HCT116 (cell line): ENCODE data around the gene LHX3. TPM values are rescaled to one million over a fixed set of nuclear protein-coding genes. Genes with fewer than 3 reads are reported as not detected.

ENCODE experiments used
- ATAC-seq: fragments of 200-7000 bp; cut with Tn5 transposase; 2 replicates; pipeline ENCODE4 v1.9.1; 2020; ENCODE audit warnings: mild to moderate bottlenecking, moderate library complexity
- BruUV-seq: library from RNA; stranded (reverse); fragments of 400-500 nt; replicated peaks from 2 replicates; lab custom pipeline; 2021; lab: Mats Ljungman, UMichigan
- CTCF ChIA-PET: fragments of 300-600 bp; sonication (Branson Sonifier 250); formaldehyde crosslinking; loops from one replicate; lab custom pipeline; 2021; ENCODE audit warnings: antibody characterized with exemption; lab: Charles Lee
- POLR2A ChIA-PET: fragments of 300-600, 350-600 bp; sonication (Branson Sonifier 250); formaldehyde crosslinking; loops from one replicate; lab custom pipeline; 2021; ENCODE audit warnings: antibody characterized with exemption; lab: Charles Lee
- RAD21 ChIA-PET, 2 experiments: fragments of 300-600 bp; sonication (Branson Sonifier 250); formaldehyde crosslinking; loops; one replicate each; lab custom pipeline; 2023; ENCODE audit warnings: low total read pairs in 2 of 2; ENCODE audit not compliant: uncharacterized antibody in 2 of 2, unreplicated experiment in 2 of 2, low non-redundant PET in 1 of 2; lab: Charles Lee
- DNase-seq: peaks from one replicate; pipeline ENCODE4 v3.0.0-alpha.2; 2010; ENCODE audit warnings: low read depth, low spot score
- H2AFZ ChIP-seq: fragments of 200-600 bp; shearing (Covaris generic), sonication (generic); 2 replicates; pipeline ENCODE4 v1.6.1; 2017; ENCODE audit warnings: low read depth, mixed run types, mixed read lengths, antibody characterized with exemption, low read length; ENCODE audit not compliant: poor library complexity, severe bottlenecking
- H3K27ac ChIP-seq: 2 replicates; pipeline ENCODE4 v1.5.1; 2012; ENCODE audit warnings: low read depth, low read length
- H3K27me3 ChIP-seq: fragments of 200-600 bp; sonication (generic); 2 replicates; pipeline ENCODE4 v1.6.1; 2016; ENCODE audit warnings: mixed run types, low read length, mixed read lengths; ENCODE audit not compliant: insufficient read depth
- H3K36me3 ChIP-seq, 2 experiments: fragments of 200-500 bp in 1 of 2; fragments of 200-600 bp in 1 of 2; sonication (Bioruptor generic) in 1 of 2; sonication (generic) in 1 of 2; 2 replicates each; pipeline versions ENCODE4 v1.5.1 to v1.6.1; 2014 to 2016; ENCODE audit warnings: low read length in 2 of 2, inconsistent platforms in 1 of 2, mixed read lengths in 1 of 2, mixed run types in 1 of 2; ENCODE audit not compliant: insufficient read depth in 2 of 2, control insufficient read depth in 1 of 2
- H3K4me1 ChIP-seq, 2 experiments: fragments of 200-600 bp in 1 of 2; sonication (generic) in 1 of 2; 2 replicates each; pipeline versions ENCODE4 v1.5.1 to v1.6.1; 2012 to 2017; ENCODE audit warnings: low read length in 2 of 2, inconsistent platforms in 1 of 2, mild to moderate bottlenecking in 1 of 2, mixed read lengths in 1 of 2, mixed run types in 1 of 2, moderate library complexity in 1 of 2; ENCODE audit not compliant: insufficient read depth in 2 of 2, control insufficient read depth in 1 of 2
- H3K4me2 ChIP-seq: fragments of 200-600 bp; sonication (generic); 2 replicates; pipeline ENCODE4 v1.6.1; 2017; ENCODE audit warnings: mixed run types, low read length, mixed read lengths
- H3K4me3 ChIP-seq, 2 experiments: fragments of 200-600 bp in 1 of 2; sonication (generic) in 1 of 2; replicated peaks in 1 of 2; 2 replicates each; pipeline ENCODE4 v1.5.1; 2011 to 2016; ENCODE audit warnings: low read length in 2 of 2, control low read depth in 1 of 2, low read depth in 1 of 2, mild to moderate bottlenecking in 1 of 2, mixed read lengths in 1 of 2, mixed run types in 1 of 2
- H3K79me2 ChIP-seq: fragments of 200-600 bp; sonication (generic); 2 replicates; pipeline ENCODE4 v1.6.1; 2017; ENCODE audit warnings: mild to moderate bottlenecking, mixed run types, low read length, moderate library complexity, mixed read lengths; ENCODE audit not compliant: insufficient read depth
- H3K9ac ChIP-seq: fragments of 200-600 bp; sonication (generic); 2 replicates; pipeline ENCODE4 v1.6.1; 2016; ENCODE audit warnings: low read length, mixed read lengths
- H3K9me2 ChIP-seq: fragments of 200-600 bp; sonication (generic), shearing (Covaris generic); 2 replicates; pipeline ENCODE4 v1.6.1; 2017; ENCODE audit warnings: mixed run types, mild to moderate bottlenecking, moderate library complexity; ENCODE audit not compliant: insufficient read depth
- H3K9me3 ChIP-seq, 2 experiments: fragments of 200-500 bp in 1 of 2; fragments of 200-600 bp in 1 of 2; sonication (Bioruptor generic) in 1 of 2; sonication (generic) in 1 of 2; 2 replicates each; pipeline ENCODE4 v1.6.1; 2014 to 2017; ENCODE audit warnings: low read length in 2 of 2, mixed read lengths in 2 of 2, inconsistent platforms in 1 of 2, low read depth in 1 of 2, mild to moderate bottlenecking in 1 of 2, mixed run types in 1 of 2, moderate library complexity in 1 of 2; ENCODE audit not compliant: control insufficient read depth in 1 of 2, insufficient read depth in 1 of 2
- H4K20me1 ChIP-seq: fragments of 200-600 bp; sonication (generic), shearing (Covaris generic); 2 replicates; pipeline ENCODE4 v1.6.1; 2017; ENCODE audit warnings: mixed run types, mild to moderate bottlenecking, moderate library complexity; ENCODE audit not compliant: insufficient read depth
- ATF3 ChIP-seq: IDR thresholded peaks from 2 replicates; pipeline ENCODE4 v1.6.1; 2012
- CBX3 ChIP-seq: IDR thresholded peaks from 2 replicates; pipeline ENCODE4 v1.6.1; 2012; ENCODE audit warnings: low read depth
- EGR1 ChIP-seq: IDR thresholded peaks from 2 replicates; pipeline ENCODE4 v1.6.1; 2012; ENCODE audit warnings: low read depth
- ELF1 ChIP-seq: IDR thresholded peaks from 2 replicates; pipeline ENCODE4 v1.6.1; 2012; ENCODE audit warnings: low read depth, borderline replicate concordance
- FOSL1 ChIP-seq: IDR thresholded peaks from 2 replicates; pipeline ENCODE4 v1.6.1; 2012; ENCODE audit warnings: low read depth
- JUND ChIP-seq: IDR thresholded peaks from 2 replicates; pipeline ENCODE4 v1.6.1; 2012
- POLR2A ChIP-seq: IDR thresholded peaks from 2 replicates; pipeline ENCODE4 v1.7.0; 2011; ENCODE audit warnings: borderline replicate concordance; ENCODE audit not compliant: insufficient read depth, insufficient read length; ENCODE audit errors: extremely low read depth
- POLR2AphosphoS5 ChIP-seq: IDR thresholded peaks from 2 replicates; pipeline ENCODE4 v1.6.1; 2011; ENCODE audit warnings: mild to moderate bottlenecking, low read depth, low read length, moderate library complexity
- REST ChIP-seq: IDR thresholded peaks from 2 replicates; pipeline ENCODE4 v1.6.1; 2012; ENCODE audit warnings: low read depth
- TCF7L2 ChIP-seq: IDR thresholded peaks from 2 replicates; pipeline ENCODE4 v1.7.0; 2011; ENCODE audit warnings: borderline replicate concordance, inconsistent platforms; ENCODE audit not compliant: insufficient read depth, insufficient read length; ENCODE audit errors: extremely low read depth
- YY1 ChIP-seq: IDR thresholded peaks from 2 replicates; pipeline ENCODE4 v1.6.1; 2011; ENCODE audit warnings: low read length, low read depth, moderate library complexity, mild to moderate bottlenecking; ENCODE audit not compliant: insufficient replicate concordance; ENCODE audit errors: extremely low read depth
- ZBTB33 ChIP-seq: IDR thresholded peaks from 2 replicates; pipeline ENCODE4 v1.6.1; 2011; ENCODE audit warnings: mild to moderate bottlenecking, low read length, moderate library complexity; ENCODE audit not compliant: insufficient replicate concordance; ENCODE audit errors: extremely low read depth
- ZNF274 ChIP-seq: fragments of 200-500 bp; sonication (Bioruptor generic); IDR thresholded peaks from 2 replicates; pipeline ENCODE4 v1.6.1; 2014; ENCODE audit warnings: mild to moderate bottlenecking, low read depth, low read length, inconsistent platforms
- intact Hi-C: fragments of 100-400 bp; cut with micrococcal nuclease; formaldehyde crosslinking; loops from 2 replicates; pipeline ENCODE4 v1.10.0; 2022
- total RNA-seq: library from RNA; stranded (reverse); gene quantifications from one replicate; pipeline ENCODE4 v1.2.1, GENCODE V29; 2021; ENCODE audit not compliant: unreplicated experiment

LHX3 gene
- total RNA-seq, 1 experiment from 2014 or later: not detected

- CTCF ChIA-PET: no interaction called here
- no peak for DNase-seq
- POLR2A ChIA-PET: no interaction called here
- no peak overlapping the region for H3K9ac ChIP-seq
- no peak overlapping the region for H3K4me3 ChIP-seq
- RAD21 ChIA-PET: no interaction called here
- no peak overlapping the region for H3K4me2 ChIP-seq
- H3K27ac ChIP-seq: no peak overlapping the region
- H3K36me3 ChIP-seq: no peaks in the 10 kb centered on the region
- H4K20me1 ChIP-seq: no peaks in the 10 kb centered on the region
- no peaks in the 10 kb centered on the region for H3K27me3 ChIP-seq
- TF ChIP-seq POLR2A: no peak
- no peak for TF ChIP-seq YY1
- TF ChIP-seq POLR2AphosphoS5: no peak
- TF ChIP-seq JUND: no peak
- no peak for TF ChIP-seq ZNF274
- TF ChIP-seq ATF3: no peak
- no peak for TF ChIP-seq ELF1
- TF ChIP-seq CBX3: no peak
- no peak for TF ChIP-seq REST
- TF ChIP-seq FOSL1: no peak
- no peak for TF ChIP-seq ZBTB33
- TF ChIP-seq TCF7L2: no peak
- no peak for TF ChIP-seq EGR1
- no peaks in the 10 kb centered on the region for H3K4me1 ChIP-seq
- no TSS peak for BruUV-seq
- no peaks in the 10 kb centered on the region for H3K79me2 ChIP-seq
- H2AFZ ChIP-seq: no peak overlapping the region
- no peaks in the 10 kb centered on the region for H3K9me3 ChIP-seq
- H3K9me2 ChIP-seq: no peaks in the 10 kb centered on the region
- intact Hi-C loops: no loop called here
- ATAC-seq: no peak
These were observed 24.3 kb downstream of the LHX3 start for GRCh38 chr9:136180586-136180985.
